HG03354 (cell line): ENCODE results near the gene PNPLA5.

Source experiments
- ATAC-seq: cut with Tn5 transposase; IDR thresholded peaks from one replicate; pipeline ENCODE4 v1.9.1; 2021; ENCODE audit warnings: mild to moderate bottlenecking; ENCODE audit not compliant: unreplicated experiment, poor library complexity, severe bottlenecking

PNPLA5 gene

GRCh38 chr22:43844560-43845545 lies 47.0 kb downstream of the PNPLA5 start:
- no peak for ATAC-seq

- no peak for ATAC-seq
Observed at GRCh38 chr22:43843783-43844530, 47.9 kb downstream of the PNPLA5 start.

- ATAC-seq, result no peak
Observed at GRCh38 chr22:43841742-43842141, 50.1 kb downstream of the PNPLA5 start.

GRCh38 chr22:43840851-43841250 lies 51.0 kb downstream of the PNPLA5 start:
- ATAC-seq, result no peak

GRCh38 chr22:43840431-43840830 lies 51.4 kb downstream of the PNPLA5 start:
- ATAC-seq, result no peak

GRCh38 chr22:43839781-43840180 lies 52.0 kb downstream of the PNPLA5 start:
- no peak for ATAC-seq

- no peak for ATAC-seq
Observed at GRCh38 chr22:43838571-43839307, 53.1 kb downstream of the PNPLA5 start.

GRCh38 chr22:43838161-43838560 lies 53.7 kb downstream of the PNPLA5 start:
- ATAC-seq, result no peak

- no peak for ATAC-seq
Observed at GRCh38 chr22:43837666-43838065, 54.1 kb downstream of the PNPLA5 start.

- ATAC-seq, result no peak
Observed at GRCh38 chr22:43835736-43836135, 56.1 kb downstream of the PNPLA5 start.

- ATAC-seq, result no peak
Observed at GRCh38 chr22:43835166-43835565, 56.6 kb downstream of the PNPLA5 start.

- ATAC-seq, result no peak
Observed at GRCh38 chr22:43833286-43834240, 58.2 kb downstream of the PNPLA5 start.

GRCh38 chr22:43832393-43833265 lies 59.2 kb downstream of the PNPLA5 start:
- no peak for ATAC-seq

- no peak for ATAC-seq
Observed at GRCh38 chr22:43831561-43832392, 60.0 kb downstream of the PNPLA5 start.

- no peak for ATAC-seq
Observed at GRCh38 chr22:43830931-43831560, 60.8 kb downstream of the PNPLA5 start.

GRCh38 chr22:43829904-43830851 lies 61.6 kb downstream of the PNPLA5 start:
- ATAC-seq, result no peak
